GM19372 (cell line): Measurements from ENCODE around the gene GHR.
"Not testable (repeated sequence)": the region's sequence is repeated elsewhere in the genome, so short reads cannot be mapped to it uniquely, and the experiment has no call there.

Experiments used
- ATAC-seq: cut with Tn5 transposase; IDR thresholded peaks from one replicate; pipeline ENCODE4 v1.9.1; 2021; ENCODE audit warnings: mild to moderate bottlenecking, low read depth, moderate library complexity; ENCODE audit not compliant: unreplicated experiment

The GHR gene

GRCh38 chr5:42561656-42562055, 138.4 kb downstream of the GHR start:
- ATAC-seq: no peak

- ATAC-seq: no peak
Observed at GRCh38 chr5:42564689-42565356, 141.6 kb downstream of the GHR start.

GRCh38 chr5:42566652-42567295, 143.5 kb downstream of the GHR start:
- ATAC-seq: no peak

DNA sequence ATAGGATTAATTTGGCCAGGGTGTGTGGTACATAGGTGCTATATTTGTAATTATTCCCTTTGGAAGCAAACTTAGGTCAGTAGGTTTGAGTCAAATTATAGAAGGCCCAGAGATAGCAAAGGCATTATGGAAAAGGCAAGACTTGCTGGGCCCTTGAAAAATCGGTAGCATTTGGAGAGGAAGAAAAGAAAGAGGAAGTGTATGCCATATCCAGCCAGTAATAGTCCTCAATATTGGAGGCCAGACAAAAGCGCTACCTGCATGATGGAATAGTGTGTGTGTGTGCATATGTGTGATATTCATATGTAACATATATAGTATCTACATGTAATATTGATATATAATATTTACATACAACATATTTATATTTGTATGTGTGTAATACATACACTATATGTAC, 146.1 kb downstream of the GHR start:
- no peak for ATAC-seq

DNA sequence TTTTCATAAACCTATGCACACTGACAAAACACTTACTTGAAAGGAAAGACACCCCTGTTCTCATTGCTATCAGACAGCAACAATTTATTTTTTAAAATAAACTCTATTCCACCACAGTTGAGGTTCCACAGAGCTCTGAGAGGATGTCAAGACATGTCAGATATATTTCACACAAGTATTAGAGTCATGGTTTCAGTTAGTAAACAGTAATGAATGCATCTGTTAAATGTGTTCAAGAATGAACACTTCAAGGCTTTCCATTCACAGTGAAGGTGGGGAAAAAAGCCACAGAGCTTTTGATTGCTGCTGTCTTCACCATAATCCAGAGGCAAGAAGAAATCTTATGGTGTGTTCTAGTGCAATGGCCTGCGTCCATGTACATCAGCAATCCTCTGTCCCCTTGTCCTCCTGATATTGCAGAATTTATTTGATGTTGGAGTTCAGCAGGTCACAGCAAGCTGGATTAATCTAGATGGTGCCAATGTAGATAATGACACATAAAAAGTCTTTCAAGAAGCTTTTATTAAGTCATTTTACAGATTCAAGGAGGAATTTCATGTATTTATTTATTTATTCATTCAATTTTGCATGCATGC, 146.8 kb downstream of the GHR start:
- no peak for ATAC-seq

- no peak for ATAC-seq
Observed at GRCh38 chr5:42570966-42571960, 148.0 kb downstream of the GHR start.

DNA sequence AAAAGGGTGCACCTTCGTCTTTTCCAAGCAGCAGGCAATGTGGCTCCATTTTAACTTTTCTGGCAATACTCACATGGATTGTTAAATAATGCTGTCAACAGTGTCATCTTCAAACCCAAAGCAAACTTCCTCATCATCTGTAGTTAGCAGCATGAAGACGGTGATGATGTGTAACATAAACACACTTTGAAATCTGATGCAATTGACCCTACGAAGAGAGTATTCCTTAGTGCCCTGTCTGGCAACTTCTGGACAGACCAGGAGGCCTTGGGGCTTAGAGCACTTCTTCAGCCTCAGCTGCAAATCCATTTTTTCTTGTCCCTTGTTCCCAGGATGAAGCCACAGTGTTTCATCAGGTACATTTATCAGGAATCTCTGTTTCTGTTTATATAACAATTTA, 149.1 kb downstream of the GHR start:
- ATAC-seq: no peak

- ATAC-seq: no peak
Observed at GRCh38 chr5:42573386-42573785, 150.1 kb downstream of the GHR start.

GRCh38 chr5:42575914-42576313, 152.7 kb downstream of the GHR start:
- not testable (repeated sequence) for ATAC-seq

GRCh38 chr5:42578901-42579300, 155.7 kb downstream of the GHR start:
- not testable (repeated sequence) for ATAC-seq

GRCh38 chr5:42579320-42579719, 156.1 kb downstream of the GHR start:
- ATAC-seq: no peak

- no peak for ATAC-seq
Observed at GRCh38 chr5:42581845-42582244, 158.6 kb downstream of the GHR start.

DNA sequence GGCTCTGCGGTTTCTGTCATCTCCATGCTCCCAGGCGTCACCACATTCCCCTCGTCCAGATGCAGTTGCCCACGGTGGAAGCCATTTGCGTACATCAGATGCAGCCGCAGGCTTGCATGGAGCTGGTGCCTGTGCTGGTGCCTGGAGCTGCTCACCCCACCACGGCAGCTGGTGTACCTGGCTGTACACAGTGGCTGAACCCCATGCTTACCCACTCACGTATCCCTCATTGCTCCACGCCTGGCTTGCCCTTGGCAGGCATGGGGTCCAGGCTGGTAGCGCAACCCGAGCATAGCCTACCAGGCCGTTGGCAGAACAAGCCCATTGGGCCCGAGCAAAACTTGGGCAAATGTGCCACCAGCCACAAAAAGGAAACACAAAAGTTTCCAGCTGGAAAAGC, 159.5 kb downstream of the GHR start:
- ATAC-seq: no peak

DNA sequence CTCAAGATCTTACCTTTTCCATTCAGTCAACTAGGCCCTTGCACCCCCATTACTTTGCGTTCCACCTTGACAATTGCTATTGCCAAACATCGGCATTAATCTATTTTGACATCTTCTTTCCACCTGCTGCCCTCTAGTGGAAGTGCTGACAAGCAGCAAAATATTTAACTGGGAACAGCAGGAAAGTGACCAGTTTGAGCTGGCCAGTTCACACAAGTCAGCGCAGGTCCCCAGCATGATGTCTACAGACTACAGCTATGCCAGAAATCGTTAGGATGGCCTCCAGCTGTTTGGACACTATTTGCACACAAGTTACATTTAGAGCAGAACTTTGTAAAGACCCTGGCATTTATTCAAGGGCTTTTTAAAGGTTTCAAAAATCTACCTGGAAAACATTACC, 160.1 kb downstream of the GHR start:
- ATAC-seq: peak; percentile 70

DNA sequence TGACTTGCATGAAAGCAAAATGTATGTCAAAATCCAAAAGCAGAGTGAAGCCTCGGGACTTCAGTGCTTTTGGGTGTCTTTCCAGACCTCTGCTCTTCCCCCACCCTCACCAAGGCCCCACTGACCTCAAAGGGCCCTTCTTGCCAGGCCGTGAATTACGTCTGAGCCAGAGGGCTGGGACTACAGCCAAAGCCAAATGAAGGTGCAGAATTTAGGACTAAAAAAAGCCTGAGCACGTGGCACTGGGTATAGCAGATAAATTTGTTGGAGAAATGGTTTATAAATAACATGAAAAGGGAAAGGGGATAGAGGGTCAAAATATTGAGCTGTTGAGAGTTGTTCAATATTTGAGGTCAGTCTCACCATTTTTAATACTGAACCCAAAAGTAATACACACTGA, 163.4 kb downstream of the GHR start:
- ATAC-seq: no peak

DNA sequence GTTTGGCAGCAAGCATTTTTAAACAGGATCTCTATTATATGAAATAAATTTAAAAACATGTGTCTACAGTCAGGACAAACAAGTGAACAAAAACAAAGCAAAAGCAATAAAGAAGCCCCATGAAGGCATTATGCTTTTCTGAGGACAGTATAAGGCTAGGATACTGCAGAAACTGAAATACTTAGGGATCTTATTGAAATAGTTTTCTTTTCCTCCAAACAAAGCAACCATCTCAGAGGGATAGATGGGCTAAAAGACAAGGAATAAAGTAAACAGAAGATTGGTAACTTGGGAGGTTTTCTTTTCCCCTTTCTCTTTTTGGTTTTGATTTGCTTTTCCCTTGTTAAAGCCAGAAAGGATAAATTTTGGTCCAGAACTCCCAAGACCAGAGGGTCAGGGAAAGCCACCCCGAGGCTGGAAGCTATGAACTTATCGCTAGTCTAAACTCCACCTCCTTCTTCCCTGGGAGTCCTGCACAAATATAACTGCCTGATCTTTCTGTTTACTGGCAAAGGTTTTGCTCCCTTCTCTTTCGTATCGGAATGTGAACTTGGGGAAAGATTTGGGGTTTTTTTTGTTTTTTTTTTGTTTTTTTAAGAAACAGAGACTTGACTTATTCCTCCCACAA, 164.0 kb downstream of the GHR start:
- no peak for ATAC-seq

DNA sequence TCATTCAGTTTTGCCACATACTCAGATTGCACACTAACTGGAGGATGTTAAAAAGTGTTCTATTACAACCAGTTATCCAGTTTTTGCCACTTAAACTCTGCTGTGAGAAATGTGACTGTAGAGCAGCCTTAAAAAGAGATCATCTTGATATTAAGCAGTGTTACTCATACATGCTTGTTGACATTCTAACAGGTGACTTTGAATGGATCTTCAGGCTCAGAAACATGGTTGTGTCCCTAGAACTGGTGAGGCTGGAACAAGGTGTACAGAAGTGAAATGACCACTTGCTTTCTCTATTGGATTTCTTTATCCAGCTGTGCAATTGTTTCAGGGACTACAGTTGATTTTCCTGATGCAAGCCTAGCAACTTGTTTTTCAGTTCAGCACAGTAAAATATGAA, 167.3 kb downstream of the GHR start:
- no peak for ATAC-seq

DNA sequence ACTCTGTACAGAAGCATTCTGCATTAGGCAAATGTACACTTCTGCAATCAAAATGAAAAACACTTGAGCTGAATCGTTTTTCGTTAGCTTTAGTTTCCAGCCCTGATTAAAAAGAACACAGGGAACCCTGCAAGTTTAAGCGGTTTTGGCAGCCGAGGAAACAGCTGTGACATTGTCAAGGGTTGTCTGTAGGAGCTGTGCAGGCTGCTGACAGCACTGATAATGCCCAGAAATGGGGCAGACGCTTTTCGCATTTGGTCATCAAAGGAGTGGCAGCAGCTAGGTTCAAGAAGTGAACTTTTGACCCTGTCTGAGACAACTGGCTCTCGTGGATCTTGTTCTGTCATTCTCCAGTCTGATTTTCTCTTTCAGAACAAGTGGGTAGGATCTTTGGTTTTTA, 167.8 kb downstream of the GHR start:
- no peak for ATAC-seq

- ATAC-seq: no peak
Observed at GRCh38 chr5:42592401-42593140, 169.3 kb downstream of the GHR start.

DNA sequence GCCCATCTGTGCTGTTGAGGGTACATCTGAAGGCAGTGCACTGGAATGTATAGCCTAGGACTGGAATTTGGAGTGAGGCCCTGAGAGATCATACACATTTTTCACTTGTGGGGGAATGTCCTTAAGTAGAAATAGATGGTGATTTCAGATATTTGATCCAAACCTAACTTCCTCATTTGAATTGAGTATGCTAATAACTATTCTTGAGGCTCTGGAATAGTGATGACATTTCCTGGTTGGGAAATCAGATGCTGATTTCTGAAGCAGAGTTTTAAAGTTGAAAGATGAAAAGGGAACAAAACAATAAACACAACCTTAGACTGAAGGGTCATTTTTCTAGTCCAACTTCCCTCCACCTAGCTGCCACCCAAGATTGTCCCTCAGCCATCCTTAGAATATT, 170.4 kb downstream of the GHR start:
- ATAC-seq: no peak
